CD14-positive monocyte (primary cell): ENCODE results near the gene ADH1C. TPM values are rescaled to one million over a fixed set of nuclear protein-coding genes. Genes with fewer than 3 reads are reported as not detected.
"Not testable (repeated sequence)": the region's sequence is repeated elsewhere in the genome, so short reads cannot be mapped to it uniquely, and the experiment has no call there.

Experiments used
- DNase-seq, 3 donors: peaks; one replicate each; pipeline ENCODE4 v3.0.0-alpha.2; 2011 to 2022
- H2AFZ ChIP-seq: 2 replicates; pipeline ENCODE4 v1.6.0; 2012; ENCODE audit warnings: mild to moderate bottlenecking, low read depth, low read length, inconsistent platforms; ENCODE audit not compliant: insufficient read depth, poor library complexity, severe bottlenecking
- H3K27ac ChIP-seq, 2 donors: 1 replicate in 1 of 2; 2 replicates in 1 of 2; pipeline ENCODE4 v1.5.1; 2012 to 2013; ENCODE audit warnings: low read length in 2 of 2, control low read depth in 1 of 2, inconsistent platforms in 1 of 2, low read depth in 1 of 2, mild to moderate bottlenecking in 1 of 2
- H3K27me3 ChIP-seq, 2 donors: one replicate each; pipeline versions ENCODE4 v1.6.0 to v1.6.1; 2011 to 2013; ENCODE audit warnings: low read length in 2 of 2; ENCODE audit not compliant: control insufficient read depth in 2 of 2, insufficient read depth in 2 of 2
- H3K36me3 ChIP-seq, 2 donors: replicated peaks in 1 of 2; 1 replicate in 1 of 2; 2 replicates in 1 of 2; pipeline versions ENCODE4 v1.5.1 to v1.6.1; 2012 to 2013; ENCODE audit warnings: low read length in 2 of 2, control low read depth in 1 of 2, inconsistent platforms in 1 of 2, mild to moderate bottlenecking in 1 of 2; ENCODE audit not compliant: insufficient read depth in 2 of 2, control insufficient read depth in 1 of 2
- H3K4me1 ChIP-seq, 2 donors: 1 replicate in 1 of 2; 2 replicates in 1 of 2; pipeline versions ENCODE4 v1.5.1 to v1.6.1; 2012 to 2013; ENCODE audit warnings: low read length in 2 of 2, control low read depth in 1 of 2, inconsistent platforms in 1 of 2, mild to moderate bottlenecking in 1 of 2, moderate library complexity in 1 of 2; ENCODE audit not compliant: insufficient read depth in 2 of 2, control insufficient read depth in 1 of 2
- H3K4me2 ChIP-seq: replicated peaks from 2 replicates; pipeline ENCODE3; 2012; ENCODE audit warnings: low read length, moderate library complexity, mild to moderate bottlenecking; ENCODE audit not compliant: poor library complexity, severe bottlenecking; ENCODE audit errors: extremely low read depth
- H3K4me3 ChIP-seq, 3 experiments: fragments of 200-600 bp in 1 of 3; sonication (generic) in 1 of 3; replicated peaks in 1 of 3; 1 replicate in 2 of 3; 2 replicates in 1 of 3; pipeline ENCODE4 v1.5.1; 2011 to 2013; ENCODE audit warnings: low read length in 3 of 3, mild to moderate bottlenecking in 3 of 3, control low read depth in 2 of 3, low read depth in 2 of 3, inconsistent platforms in 1 of 3, moderate library complexity in 1 of 3
- H3K79me2 ChIP-seq: 2 replicates; pipeline ENCODE4 v1.6.0; 2012; ENCODE audit warnings: mild to moderate bottlenecking, control low read depth, inconsistent platforms, low read length, moderate library complexity; ENCODE audit not compliant: insufficient read depth
- H3K9ac ChIP-seq: 2 replicates; pipeline ENCODE4 v1.6.0; 2017; ENCODE audit warnings: low read length, mild to moderate bottlenecking; ENCODE audit not compliant: insufficient read depth, poor library complexity, severe bottlenecking
- H3K9me3 ChIP-seq, 2 donors: replicated peaks in 1 of 2; 1 replicate in 1 of 2; 2 replicates in 1 of 2; pipeline versions ENCODE4 v1.5.1 to v1.6.1; 2012 to 2013; ENCODE audit warnings: low read length in 2 of 2, control low read depth in 1 of 2; ENCODE audit not compliant: control insufficient read depth in 1 of 2, insufficient read depth in 1 of 2
- H4K20me1 ChIP-seq: 2 replicates; pipeline ENCODE4 v1.6.0; 2012; ENCODE audit warnings: mild to moderate bottlenecking, low read length, control low read depth, moderate library complexity; ENCODE audit not compliant: insufficient read depth
- H3K27ac Mint-ChIP-seq, 7 donors: one replicate each; pipeline ENCODE4 v1.8.0; 2020; ENCODE audit warnings: mild to moderate bottlenecking in 7 of 7, mixed read lengths in 7 of 7, moderate library complexity in 6 of 7, inconsistent platforms in 2 of 7
- H3K27me3 Mint-ChIP-seq, 3 donors: one replicate each; pipeline ENCODE4 v1.8.0; 2021 to 2022; ENCODE audit warnings: low read depth in 3 of 3, mild to moderate bottlenecking in 3 of 3, mixed read lengths in 3 of 3, moderate library complexity in 3 of 3, inconsistent platforms in 1 of 3
- H3K36me3 Mint-ChIP-seq, 2 donors: one replicate each; pipeline ENCODE4 v1.8.0; 2020; ENCODE audit warnings: mixed read lengths in 2 of 2, inconsistent platforms in 1 of 2, mild to moderate bottlenecking in 1 of 2
- H3K4me1 Mint-ChIP-seq: one replicate; pipeline ENCODE4 v1.8.0; 2020; ENCODE audit warnings: mild to moderate bottlenecking, mixed read lengths
- H3K4me3 Mint-ChIP-seq, 2 donors: one replicate each; pipeline ENCODE4 v1.8.0; 2020; ENCODE audit warnings: mild to moderate bottlenecking in 2 of 2, mixed read lengths in 2 of 2, moderate library complexity in 1 of 2
- H3K9me3 Mint-ChIP-seq, 7 donors: one replicate each; pipeline ENCODE4 v1.8.0; 2020 to 2022; ENCODE audit warnings: mixed read lengths in 7 of 7, mild to moderate bottlenecking in 6 of 7, moderate library complexity in 6 of 7, inconsistent platforms in 2 of 7
- CTCF ChIP-seq: fragments of 200-600 bp; IDR thresholded peaks from one replicate; pipeline ENCODE4 v1.8.0; 2022; ENCODE audit warnings: antibody characterized with exemption, mild to moderate bottlenecking
- WGBS: methylation state at CpG from one replicate; pipeline ENCODE4 v1.1.5; 2013; ENCODE audit warnings: missing lambda C conversion rate; ENCODE audit not compliant: insufficient coverage; 5-methylcytosine and 5-hydroxymethylcytosine counted together
- intact Hi-C, 2 donors: fragments of 100-400 bp; cut with micrococcal nuclease; formaldehyde crosslinking; loops; one replicate each; pipeline versions ENCODE4 v1.15.0 to v1.15.1; 2023
- polyA plus RNA-seq, 3 donors: library from polyadenylated mRNA; depleted of rRNA in 1 of 3; unstranded in 2 of 3; stranded (reverse) in 1 of 3; fragments of 300-500 nt in 2 of 3; fragments of >200 nt in 1 of 3; fragmentation: Illumina TruSeq in 2 of 3; gene quantifications; 1 replicate in 2 of 3; 2 replicates in 1 of 3; pipeline ENCODE4 v1.2.3, GENCODE V29; 2012 to 2021

Gene ADH1C
- polyA plus RNA-seq, 3 donors = not detected

GRCh38 chr4:99378876-99379275 lies 26.3 kb upstream of the ADH1C start:
- no CpG with 5 or more reads among the region's 3 CpGs for WGBS
- peaks cover 0 to 19% (median 9%) of the 10 kb centered on the region in 7 donors for H3K9me3 Mint-ChIP-seq
- H3K36me3 Mint-ChIP-seq = no peaks in the 10 kb centered on the region

GRCh38 chr4:99377341-99377740 lies 24.8 kb upstream of the ADH1C start:
- H3K4me3 ChIP-seq, H3K27me3 ChIP-seq, H3K27ac ChIP-seq, H3K9ac ChIP-seq, H3K4me1 ChIP-seq, H3K4me3 Mint-ChIP-seq, H3K36me3 Mint-ChIP-seq, H3K4me1 Mint-ChIP-seq, H3K4me2 ChIP-seq, H2AFZ ChIP-seq, H3K27ac Mint-ChIP-seq, intact Hi-C loops, H3K9me3 ChIP-seq, H3K79me2 ChIP-seq, DNase-seq, H3K27me3 Mint-ChIP-seq, H4K20me1 ChIP-seq, H3K36me3 ChIP-seq: not testable (repeated sequence)
- peaks cover 5 to 23% (median 9%) of the 10 kb centered on the region in 7 donors for H3K9me3 Mint-ChIP-seq
- WGBS = no CpG with 5 or more reads among the region's 6 CpGs

More at GRCh38 chr4:99378876-99379275, 26.3 kb upstream of the ADH1C start:
- peaks cover 0 to 6% of the 10 kb centered on the region in 2 donors for H3K9me3 ChIP-seq
- no peaks in the 10 kb centered on the region for H3K79me2 ChIP-seq
- no peaks in the 10 kb centered on the region for H3K27me3 ChIP-seq
- H3K27ac Mint-ChIP-seq = no peak overlapping the region
- H3K36me3 ChIP-seq = no peaks in the 10 kb centered on the region
- no peak for TF ChIP-seq CTCF
- H3K4me1 ChIP-seq = no peaks in the 10 kb centered on the region
- no peak overlapping the region for H3K4me3 ChIP-seq
- no peak overlapping the region for H3K4me3 Mint-ChIP-seq
- DNase-seq = no peak
- no peak overlapping the region for H3K9ac ChIP-seq
- peaks cover 0 to 2% (median 0%) of the 10 kb centered on the region in 3 donors for H3K27me3 Mint-ChIP-seq
- no peaks in the 10 kb centered on the region for H4K20me1 ChIP-seq
- H3K4me1 Mint-ChIP-seq = no peaks in the 10 kb centered on the region
- no peak overlapping the region for H3K27ac ChIP-seq
- no peak overlapping the region for H3K4me2 ChIP-seq
- intact Hi-C loops = no loop called here
- H2AFZ ChIP-seq = no peak overlapping the region

GRCh38 chr4:99372464-99372863 lies 19.9 kb upstream of the ADH1C start:
- H3K27me3 ChIP-seq, H4K20me1 ChIP-seq, H3K4me3 ChIP-seq, intact Hi-C loops, H3K4me2 ChIP-seq, H3K4me3 Mint-ChIP-seq, H3K27ac ChIP-seq, H2AFZ ChIP-seq, H3K9ac ChIP-seq, DNase-seq, H3K36me3 ChIP-seq, H3K27ac Mint-ChIP-seq, H3K79me2 ChIP-seq, H3K27me3 Mint-ChIP-seq, H3K36me3 Mint-ChIP-seq, H3K4me1 ChIP-seq, H3K4me1 Mint-ChIP-seq: not testable (repeated sequence)
- 100% methylated on average over 1 of the region's 2 CpGs for WGBS
- H3K9me3 ChIP-seq = peaks cover 0 to 16% of the 10 kb centered on the region in 2 donors
- peaks cover 7 to 26% (median 11%) of the 10 kb centered on the region in 7 donors for H3K9me3 Mint-ChIP-seq

GRCh38 chr4:99367817-99368216 lies 15.3 kb upstream of the ADH1C start:
- H3K27ac ChIP-seq, H3K27me3 Mint-ChIP-seq, H3K4me1 Mint-ChIP-seq, DNase-seq, H3K4me2 ChIP-seq, H3K36me3 Mint-ChIP-seq, H2AFZ ChIP-seq, H3K4me3 ChIP-seq, intact Hi-C loops, H3K4me3 Mint-ChIP-seq, H4K20me1 ChIP-seq, H3K27me3 ChIP-seq, H3K9ac ChIP-seq, H3K36me3 ChIP-seq, H3K4me1 ChIP-seq, H3K79me2 ChIP-seq: not testable (repeated sequence)
- peaks cover under 1 to 14% (median 6%) of the 10 kb centered on the region in 7 donors for H3K9me3 Mint-ChIP-seq
- peaks cover 0 to 10% of the 10 kb centered on the region in 2 donors for H3K9me3 ChIP-seq
- peak overlapping the region in 1 of 7 donors; percentile 50 for H3K27ac Mint-ChIP-seq
- 89% methylated on average over 1 of the region's 2 CpGs for WGBS
